ENCODE data around the gene EPHA3.

Gene EPHA3

GRCh38 chr3:89107461-89108290, at the start of gene EPHA3:
Gene EPHA3 (plus strand): TSS chr3:89107621. CDS start chr3:89107749, 128 bp downstream.
- DNase-seq (ENCODE audit: low read depth): no peak

- no peak for DNase-seq (ENCODE audit: low read depth)
Measured at GRCh38 chr3:89058371-89058770, 49.0 kb upstream of the EPHA3 start.

GRCh38 chr3:89059211-89059925, 48.1 kb upstream of the EPHA3 start:
- DNase-seq (ENCODE audit: low read depth): peak; percentile 80

- DNase-seq (ENCODE audit: low read depth): no peak
Measured at GRCh38 chr3:89061259-89061658, 46.2 kb upstream of the EPHA3 start.

GRCh38 chr3:89067736-89068135, 39.7 kb upstream of the EPHA3 start:
- no peak for DNase-seq (ENCODE audit: low read depth)

- DNase-seq (ENCODE audit: low read depth): no peak
Measured at GRCh38 chr3:89072642-89073041, 34.8 kb upstream of the EPHA3 start.

- DNase-seq (ENCODE audit: low read depth): no peak
Measured at GRCh38 chr3:89079944-89080343, 27.5 kb upstream of the EPHA3 start.

GRCh38 chr3:89087851-89088250, 19.6 kb upstream of the EPHA3 start:
- DNase-seq (ENCODE audit: low read depth): no peak

- no peak for DNase-seq (ENCODE audit: low read depth)
Measured at GRCh38 chr3:89098173-89098572, 9.2 kb upstream of the EPHA3 start.

GRCh38 chr3:89098964-89099585, 8.3 kb upstream of the EPHA3 start:
- DNase-seq (ENCODE audit: low read depth): no peak

- DNase-seq (ENCODE audit: low read depth): no peak
Measured at GRCh38 chr3:89101251-89101650, 6.2 kb upstream of the EPHA3 start.

- no peak for DNase-seq (ENCODE audit: low read depth)
Measured at GRCh38 chr3:89101921-89102320, 5.5 kb upstream of the EPHA3 start.

- no peak for DNase-seq (ENCODE audit: low read depth)
Measured at GRCh38 chr3:89104499-89104898, 2.9 kb upstream of the EPHA3 start.

GRCh38 chr3:89105503-89105902, 1.9 kb upstream of the EPHA3 start:
- DNase-seq (ENCODE audit: low read depth): no peak

- no peak for DNase-seq (ENCODE audit: low read depth)
Measured at GRCh38 chr3:89108291-89108550, 800 bp downstream of the EPHA3 start.

GRCh38 chr3:89113344-89113743, 5.9 kb downstream of the EPHA3 start:
- no peak for DNase-seq (ENCODE audit: low read depth)

- peak; percentile 22 for DNase-seq (ENCODE audit: low read depth)
Measured at GRCh38 chr3:89113893-89114840, 6.7 kb downstream of the EPHA3 start.

GRCh38 chr3:89114841-89115223, 7.4 kb downstream of the EPHA3 start:
- no peak for DNase-seq (ENCODE audit: low read depth)

- DNase-seq (ENCODE audit: low read depth): no peak
Measured at GRCh38 chr3:89116476-89116875, 9.1 kb downstream of the EPHA3 start.

- DNase-seq (ENCODE audit: low read depth): no peak
Measured at GRCh38 chr3:89138048-89138447, 30.6 kb downstream of the EPHA3 start.

GRCh38 chr3:89139870-89140269, 32.4 kb downstream of the EPHA3 start:
- no peak for DNase-seq (ENCODE audit: low read depth)

GRCh38 chr3:89144080-89144479, 36.7 kb downstream of the EPHA3 start:
- no peak for DNase-seq (ENCODE audit: low read depth)

Measured in GM04503 (cell line).